Sigmoid colon (tissue), 3 donors: ENCODE results near the gene ARID5B.
"Not testable (repeated sequence)": the region's sequence is repeated elsewhere in the genome, so short reads cannot be mapped to it uniquely, and the experiment has no call there.

Experiments used
- POLR2A ChIP-seq, 2 donors: fragments of 450-650 bp; IDR thresholded peaks; one replicate each; pipeline ENCODE4 v1.6.1; 2016; ENCODE audit warnings: antibody characterized with exemption in 2 of 2, mild to moderate bottlenecking in 2 of 2, moderate library complexity in 2 of 2
- TF ChIP-seq, protein P1 (sequence below), 4 experiments: fragments of 450-650 bp in 3 of 4; fragments of 200-600 bp in 1 of 4; IDR thresholded peaks; one replicate each; pipeline ENCODE4 v1.5.1; 2016 to 2019; ENCODE audit warnings: antibody characterized with exemption in 4 of 4, mild to moderate bottlenecking in 3 of 4, moderate library complexity in 2 of 4

DNA sequence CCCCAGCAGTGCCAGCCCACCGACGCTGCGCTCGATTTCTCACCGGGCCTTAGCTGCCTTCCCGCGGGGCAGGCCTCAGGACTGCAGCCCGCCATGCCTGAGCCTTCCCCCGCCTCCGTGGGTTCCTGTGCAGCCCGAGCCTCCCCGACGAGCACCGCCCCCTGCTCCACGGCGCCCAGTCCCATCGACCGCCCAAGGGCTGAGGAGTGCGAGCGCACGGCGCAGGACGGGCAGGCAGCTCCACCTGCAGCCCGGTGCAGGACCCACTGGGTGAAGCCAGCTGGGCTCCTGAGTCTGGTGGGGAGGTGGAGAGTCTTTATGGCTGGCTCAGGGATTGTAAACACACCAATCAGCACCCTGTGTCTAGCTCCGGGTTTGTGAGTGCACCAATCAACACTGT lies 33.7 kb upstream of the ARID5B start:
- TF ChIP-seq, protein P1, sequence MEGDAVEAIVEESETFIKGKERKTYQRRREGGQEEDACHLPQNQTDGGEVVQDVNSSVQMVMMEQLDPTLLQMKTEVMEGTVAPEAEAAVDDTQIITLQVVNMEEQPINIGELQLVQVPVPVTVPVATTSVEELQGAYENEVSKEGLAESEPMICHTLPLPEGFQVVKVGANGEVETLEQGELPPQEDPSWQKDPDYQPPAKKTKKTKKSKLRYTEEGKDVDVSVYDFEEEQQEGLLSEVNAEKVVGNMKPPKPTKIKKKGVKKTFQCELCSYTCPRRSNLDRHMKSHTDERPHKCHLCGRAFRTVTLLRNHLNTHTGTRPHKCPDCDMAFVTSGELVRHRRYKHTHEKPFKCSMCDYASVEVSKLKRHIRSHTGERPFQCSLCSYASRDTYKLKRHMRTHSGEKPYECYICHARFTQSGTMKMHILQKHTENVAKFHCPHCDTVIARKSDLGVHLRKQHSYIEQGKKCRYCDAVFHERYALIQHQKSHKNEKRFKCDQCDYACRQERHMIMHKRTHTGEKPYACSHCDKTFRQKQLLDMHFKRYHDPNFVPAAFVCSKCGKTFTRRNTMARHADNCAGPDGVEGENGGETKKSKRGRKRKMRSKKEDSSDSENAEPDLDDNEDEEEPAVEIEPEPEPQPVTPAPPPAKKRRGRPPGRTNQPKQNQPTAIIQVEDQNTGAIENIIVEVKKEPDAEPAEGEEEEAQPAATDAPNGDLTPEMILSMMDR (IDR thresholded peaks at IDR 0.05): not testable (repeated sequence)
- not testable (repeated sequence) for TF ChIP-seq POLR2A (IDR thresholded peaks at IDR 0.05)
